K562 (cell line): ENCODE results near the gene PLEKHG4B.

Experiments used
- POLR2A ChIP-seq: fragments of 450-650 bp; conservative IDR thresholded peaks from 2 replicates; pipeline ENCODE4 v1.6.1; 2016
- TF ChIP-seq, protein P1 (sequence below), 3 experiments: IDR thresholded peaks in 2 of 3; conservative IDR thresholded peaks in 1 of 3; 2 replicates each; pipeline ENCODE4 v1.5.1; 2011 to 2012; ENCODE audit warnings: low read length in 3 of 3, mild to moderate bottlenecking in 3 of 3, control low read depth in 2 of 3, improper control_type of control experiment in 1 of 3, inconsistent platforms in 1 of 3, low read depth in 1 of 3, mixed read lengths in 1 of 3, moderate library complexity in 1 of 3; ENCODE audit not compliant: insufficient read depth in 2 of 3

GRCh38 chr5:207599-207998, 115.6 kb downstream of the PLEKHG4B start:
- TF ChIP-seq, protein P1, sequence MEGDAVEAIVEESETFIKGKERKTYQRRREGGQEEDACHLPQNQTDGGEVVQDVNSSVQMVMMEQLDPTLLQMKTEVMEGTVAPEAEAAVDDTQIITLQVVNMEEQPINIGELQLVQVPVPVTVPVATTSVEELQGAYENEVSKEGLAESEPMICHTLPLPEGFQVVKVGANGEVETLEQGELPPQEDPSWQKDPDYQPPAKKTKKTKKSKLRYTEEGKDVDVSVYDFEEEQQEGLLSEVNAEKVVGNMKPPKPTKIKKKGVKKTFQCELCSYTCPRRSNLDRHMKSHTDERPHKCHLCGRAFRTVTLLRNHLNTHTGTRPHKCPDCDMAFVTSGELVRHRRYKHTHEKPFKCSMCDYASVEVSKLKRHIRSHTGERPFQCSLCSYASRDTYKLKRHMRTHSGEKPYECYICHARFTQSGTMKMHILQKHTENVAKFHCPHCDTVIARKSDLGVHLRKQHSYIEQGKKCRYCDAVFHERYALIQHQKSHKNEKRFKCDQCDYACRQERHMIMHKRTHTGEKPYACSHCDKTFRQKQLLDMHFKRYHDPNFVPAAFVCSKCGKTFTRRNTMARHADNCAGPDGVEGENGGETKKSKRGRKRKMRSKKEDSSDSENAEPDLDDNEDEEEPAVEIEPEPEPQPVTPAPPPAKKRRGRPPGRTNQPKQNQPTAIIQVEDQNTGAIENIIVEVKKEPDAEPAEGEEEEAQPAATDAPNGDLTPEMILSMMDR (IDR thresholded peaks at IDR 0.05 in 2 of 3, conservative IDR thresholded peaks at IDR 0.05 in 1 of 3; ENCODE audit: insufficient read depth in 2 of 3, low read depth in 1 of 3, low read length in 3 of 3), result no peak
- no peak for TF ChIP-seq POLR2A
